K562 (cell line): ENCODE data around the gene MYL4. TPM values are rescaled to one million over a fixed set of nuclear protein-coding genes. Genes with fewer than 3 reads are reported as not detected.

Source experiments
- ATAC-seq: fragments of 200-7000 bp; cut with Tn5 transposase; 3 replicates; pipeline ENCODE4 v1.9.1; 2020; ENCODE audit warnings: moderate library complexity
- BruUV-seq: library from RNA; stranded (reverse); fragments of 400-500 nt; replicated peaks from 2 replicates; lab custom pipeline; 2021; lab: Mats Ljungman, UMichigan
- CTCF ChIA-PET: fragments of 300-600 bp; formaldehyde crosslinking; extraction: SDS; loops from one replicate; lab custom pipeline; 2021; ENCODE audit warnings: low intra/inter-chr PET ratio; lab: Yijun Ruan, JAX
- POLR2A ChIA-PET: fragments of 300-600, 350-650 bp; sonication (Branson Sonifier 250); formaldehyde crosslinking; extraction: SDS; loops from one replicate; lab custom pipeline; 2021; ENCODE audit warnings: antibody characterized with exemption, inconsistent platforms; lab: Yijun Ruan, JAX
- DNase-seq, 4 experiments: peaks; one replicate each; pipeline versions ENCODE4 v3.0.0 to v3.0.0-alpha.2; 2011 to 2018; ENCODE audit warnings: low spot score in 3 of 4, mixed read lengths in 3 of 4; ENCODE audit errors: extremely low read depth in 1 of 4
- FAIRE-seq: peaks from 2 replicates; lab custom pipeline; 2011; peaks lifted over from hg19 to GRCh38; lab: Jason Lieb, UNC
- H2AFZ ChIP-seq: 2 replicates; pipeline ENCODE4 v1.6.0; 2011; ENCODE audit warnings: low read depth, low read length, control low read depth, inconsistent platforms
- H3K27ac ChIP-seq: fragments of 200-600 bp; 3 replicates; pipeline ENCODE4 v1.8.0; 2011; ENCODE audit warnings: low read depth, mild to moderate bottlenecking, control low read depth, inconsistent platforms, low read length, moderate library complexity, mixed read lengths; ENCODE audit errors: extremely low read depth
- H3K27me3 ChIP-seq, 2 experiments: fragments of 300-600 bp in 1 of 2; 2 replicates in 1 of 2; 3 replicates in 1 of 2; pipeline versions ENCODE4 v1.6.0 to v1.8.0; 2011; ENCODE audit warnings: inconsistent platforms in 2 of 2, low read length in 2 of 2, mild to moderate bottlenecking in 1 of 2, mixed read lengths in 1 of 2, moderate library complexity in 1 of 2; ENCODE audit not compliant: control insufficient read depth in 2 of 2, insufficient read depth in 2 of 2
- H3K36me3 ChIP-seq: fragments of 300-600 bp; 3 replicates; pipeline ENCODE4 v1.8.0; 2011; ENCODE audit warnings: mild to moderate bottlenecking, low read length, inconsistent platforms; ENCODE audit not compliant: control insufficient read depth, insufficient read depth
- H3K4me1 ChIP-seq, 2 experiments: fragments of 200-600 bp in 1 of 2; replicated peaks in 1 of 2; 2 replicates in 1 of 2; 3 replicates in 1 of 2; pipeline versions ENCODE4 v1.5.1 to v1.8.0; 2011; ENCODE audit warnings: inconsistent platforms in 2 of 2, low read length in 2 of 2, mild to moderate bottlenecking in 1 of 2, mixed read lengths in 1 of 2, moderate library complexity in 1 of 2; ENCODE audit not compliant: control insufficient read depth in 2 of 2, insufficient read depth in 2 of 2
- H3K4me2 ChIP-seq: 2 replicates; pipeline ENCODE4 v1.6.1; 2011; ENCODE audit warnings: low read length, control low read depth, inconsistent platforms, mixed read lengths; ENCODE audit not compliant: insufficient read depth
- H3K4me3 ChIP-seq: fragments of 200-600 bp; sonication (generic), shearing (Covaris generic); 2 replicates; pipeline ENCODE4 v1.5.1; 2016; ENCODE audit warnings: control low read depth, inconsistent platforms
- H3K79me2 ChIP-seq: fragments of 200-600 bp; 3 replicates; pipeline ENCODE4 v1.8.0; 2011; ENCODE audit warnings: low read length, inconsistent platforms; ENCODE audit not compliant: control insufficient read depth, insufficient read depth
- H3K9ac ChIP-seq, 2 experiments: 2 replicates each; pipeline versions ENCODE4 v1.6.0 to v1.6.1; 2011; ENCODE audit warnings: low read depth in 2 of 2, low read length in 2 of 2, control low read depth in 1 of 2, inconsistent platforms in 1 of 2, mild to moderate bottlenecking in 1 of 2, mixed read lengths in 1 of 2; ENCODE audit not compliant: insufficient read depth in 1 of 2
- H3K9me1 ChIP-seq: one replicate; pipeline ENCODE4 v1.6.0; 2011; ENCODE audit warnings: inconsistent platforms, mild to moderate bottlenecking, low read length, moderate library complexity; ENCODE audit not compliant: control insufficient read depth, insufficient read depth
- H3K9me3 ChIP-seq: replicated peaks from 2 replicates; pipeline ENCODE4 v1.5.1; 2011; ENCODE audit warnings: low read depth, low read length, inconsistent platforms; ENCODE audit not compliant: control insufficient read depth, insufficient read depth
- H4K20me1 ChIP-seq: replicated peaks from 2 replicates; pipeline ENCODE4 v1.6.1; 2011; ENCODE audit warnings: low read length, inconsistent platforms, mixed read lengths; ENCODE audit not compliant: control insufficient read depth, insufficient read depth
- C11orf30 ChIP-seq: fragments of 450-650 bp; IDR thresholded peaks from 2 replicates; pipeline ENCODE4 v1.6.1; 2016; ENCODE audit warnings: low read depth, mild to moderate bottlenecking
- CTBP1 ChIP-seq: fragments of 450-650 bp; IDR thresholded peaks from 2 replicates; pipeline ENCODE4 v1.6.1; 2016; ENCODE audit warnings: borderline replicate concordance
- MAFF ChIP-seq: IDR thresholded peaks from 2 replicates; pipeline ENCODE4 v1.6.1; 2012; ENCODE audit warnings: low read length, improper control_type of control experiment
- MAFG ChIP-seq: fragments of 450-650 bp; conservative IDR thresholded peaks from 2 replicates; pipeline ENCODE4 v1.6.1; 2016; ENCODE audit warnings: missing genetic modification characterization, missing compliant biosample characterization
- MAFK ChIP-seq: IDR thresholded peaks from 2 replicates; pipeline ENCODE4 v1.6.1; 2011; ENCODE audit warnings: low read length, improper control_type of control experiment
- MAZ ChIP-seq, 2 experiments: fragments of 450-650 bp in 1 of 2; sonication (generic) in 1 of 2; formaldehyde crosslinking; IDR thresholded peaks in 1 of 2; conservative IDR thresholded peaks in 1 of 2; 2 replicates each; pipeline versions ENCODE4 v1.4.0 to v1.5.0; 2020; ENCODE audit warnings: mild to moderate bottlenecking in 1 of 2, missing genetic modification reagents in 1 of 2
- TFAM ChIP-seq: fragments of 250-450 bp; sonication (Bioruptor Pico); conservative IDR thresholded peaks from 2 replicates; pipeline ENCODE4 v1.5.0; 2021; ENCODE audit warnings: mild to moderate bottlenecking, moderate library complexity
- U2AF1 ChIP-seq: fragments of 200-400 bp; formaldehyde crosslinking; optimal IDR thresholded peaks from 2 replicates; pipeline ENCODE3; 2017; ENCODE audit warnings: mild to moderate bottlenecking, low read depth, low read length, moderate library complexity
- ZNF316 ChIP-seq: fragments of 450-650 bp; IDR thresholded peaks from 2 replicates; pipeline ENCODE4 v1.6.1; 2016
- WGBS: fragments of 100-300 bp; shearing (Covaris generic); methylation state at CpG from one replicate; pipeline ENCODE4 v1.1.6; 2016; ENCODE audit warnings: low coverage, mixed read lengths; ENCODE audit not compliant: insufficient coverage; ENCODE audit errors: missing lambda C conversion rate; 5-methylcytosine and 5-hydroxymethylcytosine counted together
- in situ Hi-C: fragments of 300-500 bp; cut with MboI; formaldehyde crosslinking; loops from 4 replicates; pipeline ENCODE4 v1.15.0; 2018; ENCODE audit warnings: inconsistent platforms, mixed read lengths
- intact Hi-C: fragments of 100-400 bp; cut with micrococcal nuclease; formaldehyde crosslinking; loops from 2 replicates; pipeline ENCODE4 v1.14.2; 2022
- polyA plus RNA-seq, 8 experiments: library from polyadenylated mRNA; depleted of rRNA in 4 of 8; stranded (reverse) in 5 of 8; unstranded in 3 of 8; fragments of >200 nt; fragmentation: Nextera tagmentation in 2 of 8; fragmentation: Illumina TruSeq in 1 of 8; extraction: Ambion mirVana in 2 of 8; extraction: Trizol in 1 of 8; gene quantifications; 2 replicates each; pipeline versions ENCODE4 v1.2.1 to v1.2.3, GENCODE V29; 2011 to 2014; ENCODE audit warnings: inconsistent platforms in 1 of 8, missing spikeins in 1 of 8
- total RNA-seq, 7 experiments: library from RNA; depleted of rRNA in 6 of 7; stranded (reverse); fragments of >200 nt in 6 of 7; fragmentation: Illumina TruSeq in 2 of 7; extraction: Trizol in 2 of 7; gene quantifications; 2 replicates each; pipeline versions ENCODE4 v1.2.1 to v1.2.3, GENCODE V29; 2011 to 2021; ENCODE audit warnings: low replicate concordance in 1 of 7

The MYL4 gene
- total and polyA plus RNA-seq, 9 of the 15 experiments (the other 6 are each of a cell fraction or from before 2014, with no cell fraction given): 117 to 423 (median 221) TPM

GRCh38 chr17:47210779-47211178, 1.6 kb downstream of the MYL4 start:
- CTCF ChIA-PET: no interaction called here
- ATAC-seq: no peak
- H3K27ac ChIP-seq: peak overlapping the region; percentile 89; the same call in 2 of the 3 replicates

DNA sequence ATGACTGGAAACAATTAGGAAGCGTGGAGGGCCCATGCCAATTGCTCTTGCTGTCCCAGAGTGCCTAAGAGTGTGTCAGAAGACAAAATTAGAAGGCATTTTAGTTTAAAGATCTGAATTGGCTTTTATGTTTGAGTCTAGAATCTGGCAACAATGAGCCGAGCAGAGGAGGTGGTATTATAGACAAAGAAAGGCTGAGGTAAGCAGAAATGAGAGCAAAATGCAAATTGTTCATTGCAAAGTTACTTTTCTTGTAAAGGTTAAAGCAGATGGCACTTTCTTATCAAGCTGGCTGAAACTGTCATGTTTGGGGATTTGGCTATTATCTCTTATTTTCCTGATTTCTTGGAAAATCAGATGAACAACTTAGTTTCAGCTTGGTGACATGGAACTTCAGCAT, 3.3 kb downstream of the MYL4 start:
- H3K4me3 ChIP-seq: no peak overlapping the region
- POLR2A ChIA-PET: interaction anchor here (1.0 kb wide), 1 partner anchor 12 kb away, joined by 5 read pairs; no protein-coding TSS in a partner anchor
- no peak for FAIRE-seq
- peak overlapping the region; percentile 52 for H3K4me2 ChIP-seq
- H3K9me1 ChIP-seq: no peaks in the 10 kb centered on the region
- H3K27ac ChIP-seq: 0 out of 3 replicates have a peak overlapping the region, but pooled peaks have one; percentile 20
- H4K20me1 ChIP-seq: no peaks in the 10 kb centered on the region
- H3K36me3 ChIP-seq: peaks cover 31% of the 10 kb centered on the region
- no TSS peak for BruUV-seq
- in situ Hi-C loops: no loop called here
- no peaks in the 10 kb centered on the region for H3K9me3 ChIP-seq
- intact Hi-C loops: loop anchor here (5.0 kb wide), 1 partner anchor 35 kb away; no protein-coding TSS in a partner anchor
- CTCF ChIA-PET: no interaction called here
- peaks cover 20 to 38% of the 10 kb centered on the region in 2 experiments; a peak in 4 of 5 replicates for H3K4me1 ChIP-seq
- 70% methylated on average over 2 of the region's 2 CpGs for WGBS
- TF ChIP-seq C11orf30: peak; percentile 84
- TF ChIP-seq MAFG: peak; percentile 76
- TF ChIP-seq MAFK: peak; percentile 76
- no peak for TF ChIP-seq TFAM (CRISPR knock-in tag)
- TF ChIP-seq MAFF: peak; percentile 80
- TF ChIP-seq ZNF316: peak; percentile 91
- no peak for TF ChIP-seq CTBP1
- no peak for DNase-seq
- no peaks in the 10 kb centered on the region for H3K27me3 ChIP-seq
- peaks cover 56% of the 10 kb centered on the region for H3K79me2 ChIP-seq
- no peak overlapping the region; a peak in 1 of 4 replicates for H3K9ac ChIP-seq
- no peak for ATAC-seq
- H2AFZ ChIP-seq: no peak overlapping the region

More at GRCh38 chr17:47210779-47211178, 1.6 kb downstream of the MYL4 start:
- intact Hi-C loops (loop anchor here (5.0 kb wide), 1 partner anchor 33 kb away; no protein-coding TSS in a partner anchor), in situ Hi-C loops (no loop called here)
- peaks cover 20 to 38% of the 10 kb centered on the region in 2 experiments; a peak in 4 of 5 replicates for H3K4me1 ChIP-seq
- peaks cover 56% of the 10 kb centered on the region for H3K79me2 ChIP-seq
- BruUV-seq: no TSS peak
- 23% methylated on average over 2 of the region's 2 CpGs for WGBS
- peaks cover 26% of the 10 kb centered on the region for H3K36me3 ChIP-seq
- H2AFZ ChIP-seq: 0 out of 2 replicates have a peak overlapping the region, but pooled peaks have one; percentile 91
- POLR2A ChIA-PET: interaction anchor here (0.5 to 3.2 kb wide), 8 partner anchors 9 to 621 kb away, joined by 3 to 26 read pairs (median 4); partner anchors contain the start of genes LRRC46 and MRPL10
- H3K27me3 ChIP-seq: no peaks in the 10 kb centered on the region
- TF ChIP-seq MAZ (CRISPR knock-in tag; conservative IDR thresholded peaks at IDR 0.05 in 1 of 2, IDR thresholded peaks at IDR 0.05 in 1 of 2): 0 out of 4 replicates have a peak, but pooled peaks of 1 of the 2 experiments have one; percentile 28
- TF ChIP-seq U2AF1: no peak
- peak overlapping the region; percentile 85 to 92; a peak in 3 of 4 replicates for H3K9ac ChIP-seq
- no peaks in the 10 kb centered on the region for H3K9me3 ChIP-seq
- H4K20me1 ChIP-seq: no peaks in the 10 kb centered on the region
- peak overlapping the region; percentile 98 for H3K4me2 ChIP-seq
- no peak for FAIRE-seq
- H3K9me1 ChIP-seq: no peaks in the 10 kb centered on the region
- DNase-seq: no peak
- peak overlapping the region; percentile 51 for H3K4me3 ChIP-seq
